ENCODE results near the gene GLTP.
A peak's percentile ranks its signal among the peaks of the same experiment; 100 is the strongest.
"Not testable (repeated sequence)": the region's sequence is repeated elsewhere in the genome, so short reads cannot be mapped to it uniquely, and the experiment has no call there.

Gene GLTP

DNA sequence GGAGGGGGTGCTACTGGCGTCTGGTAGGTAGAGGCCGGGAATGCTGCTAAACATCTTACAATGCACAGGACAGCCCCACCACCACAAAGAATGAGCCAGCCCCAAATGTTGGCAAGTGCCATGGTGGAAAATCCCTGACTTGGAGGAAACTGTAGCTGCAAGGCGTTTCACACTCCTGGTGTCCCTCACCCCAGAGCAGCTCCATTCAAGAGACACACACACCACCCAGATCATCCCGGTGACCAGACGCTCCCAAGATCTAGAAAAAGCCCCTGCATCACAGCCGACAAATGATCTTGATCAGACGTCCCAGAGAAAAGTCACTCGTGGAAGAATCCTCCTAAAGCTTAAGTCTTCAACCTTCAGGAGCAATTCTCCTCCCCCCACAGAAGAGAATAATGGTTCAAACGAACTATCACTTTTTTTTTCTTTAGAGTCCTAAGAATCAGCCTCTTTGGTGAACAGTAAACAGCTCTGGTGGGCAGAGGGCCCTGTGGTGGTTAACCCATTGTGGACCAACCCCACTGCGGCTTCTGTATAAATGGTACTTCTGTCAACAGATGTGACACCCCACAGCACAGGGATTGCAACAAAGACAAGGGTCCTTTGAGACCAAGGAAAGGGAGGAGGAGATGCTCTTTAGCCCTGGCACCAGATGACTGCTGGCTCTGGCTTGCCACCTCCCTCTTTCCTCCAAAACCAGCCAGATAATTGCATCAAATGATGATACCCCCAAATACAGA lies 2.7 kb downstream of the GLTP start:
- no peak for DNase-seq (ENCODE audit: low read depth)

DNA sequence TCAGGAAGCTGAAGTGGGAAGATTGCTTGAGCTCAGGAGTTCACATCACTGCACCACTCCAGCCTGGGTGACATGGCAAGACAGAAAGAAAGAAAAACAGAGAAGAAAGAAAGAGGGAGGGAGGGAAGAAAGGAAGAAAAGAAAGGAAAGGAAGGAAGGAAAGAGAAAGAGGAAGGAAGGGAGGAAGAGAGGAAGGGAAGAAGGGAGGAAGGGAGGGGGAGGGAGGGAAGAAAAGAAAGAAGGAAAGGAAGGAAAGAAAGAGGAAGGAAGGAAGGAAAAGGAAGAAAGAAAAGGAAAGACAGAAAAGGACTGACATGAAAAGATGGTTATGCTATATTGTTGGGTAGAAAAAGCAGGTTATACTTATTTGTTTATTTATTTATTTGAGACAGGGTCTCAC lies 3.9 kb downstream of the GLTP start:
- DNase-seq (ENCODE audit: low read depth): no peak

DNA sequence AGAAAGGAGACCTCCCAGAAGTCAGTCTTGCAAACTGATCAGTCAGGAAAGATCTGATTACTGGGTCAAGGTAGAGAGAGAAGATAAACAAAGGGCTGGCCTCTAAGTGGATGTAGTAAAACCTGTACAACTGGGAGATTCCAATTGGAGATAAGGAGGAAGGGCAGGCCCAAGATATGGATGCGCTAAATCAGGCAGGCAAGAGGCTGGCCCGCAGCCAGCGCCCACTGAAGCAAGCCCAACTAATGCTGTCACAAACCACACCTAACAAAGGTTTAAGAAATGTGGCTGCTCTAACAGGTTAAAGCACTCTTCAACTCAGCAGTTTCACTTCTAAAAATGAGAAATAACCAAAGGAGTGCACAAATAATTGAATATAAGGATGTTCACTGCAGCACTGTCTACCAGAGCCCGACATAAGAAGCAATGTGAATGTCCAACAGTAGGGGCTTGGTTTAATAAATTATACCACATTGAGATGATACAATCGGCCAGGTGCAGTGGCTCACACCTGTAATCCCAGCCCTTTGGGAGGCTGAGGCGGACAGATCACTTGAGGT lies 4.7 kb downstream of the GLTP start:
- no peak for DNase-seq (ENCODE audit: low read depth)

DNA sequence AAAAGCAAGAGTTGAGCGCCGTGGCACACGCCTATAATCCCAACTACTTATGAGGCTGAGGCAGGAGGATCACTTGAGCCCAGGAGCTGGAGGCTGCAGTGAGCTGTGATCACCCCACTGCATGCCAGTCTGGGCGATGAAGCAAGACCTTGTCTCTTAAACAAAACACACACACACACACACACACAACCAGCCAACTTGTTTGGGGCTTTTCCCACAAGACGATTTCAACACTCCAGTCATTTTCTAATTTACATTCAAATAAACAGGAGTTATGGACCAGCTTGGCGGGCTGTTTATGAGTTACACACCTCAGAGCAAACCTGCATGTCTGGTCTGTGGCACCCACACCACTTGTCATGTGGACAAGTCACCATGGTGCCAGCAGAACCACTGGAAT lies 6.7 kb downstream of the GLTP start:
- no peak for DNase-seq (ENCODE audit: low read depth)

DNA sequence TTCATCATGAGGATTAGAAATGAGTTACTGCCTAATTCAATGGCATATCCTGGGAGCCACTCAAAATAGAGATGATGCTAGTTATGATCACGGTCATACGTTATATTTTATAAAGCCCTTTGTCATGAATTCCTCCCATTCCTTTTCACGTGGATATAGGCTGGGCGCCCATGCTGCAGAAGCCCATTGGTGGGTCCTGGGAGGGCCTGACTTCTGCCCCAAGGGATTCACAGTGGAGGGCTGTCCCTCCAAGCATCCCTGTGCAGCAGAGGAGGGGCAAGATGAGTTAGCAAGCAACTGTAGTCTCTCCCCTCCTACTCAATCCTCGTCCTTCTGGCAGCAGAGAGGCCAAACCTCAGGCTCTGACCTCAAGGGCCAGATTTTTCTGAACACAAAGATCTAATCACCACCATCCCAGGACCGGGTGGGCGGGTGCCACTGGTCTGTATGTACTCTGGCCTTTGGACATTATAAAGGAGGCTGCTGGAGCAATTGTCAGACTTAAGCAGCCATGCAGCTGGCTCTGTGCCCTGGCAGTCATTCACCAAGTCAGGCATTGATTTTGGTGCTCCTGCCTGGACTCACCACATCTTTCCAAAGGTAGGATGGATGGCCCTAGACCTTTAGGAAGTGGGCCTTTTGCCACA lies 8.6 kb downstream of the GLTP start:
- DNase-seq (ENCODE audit: low read depth): no peak

DNA sequence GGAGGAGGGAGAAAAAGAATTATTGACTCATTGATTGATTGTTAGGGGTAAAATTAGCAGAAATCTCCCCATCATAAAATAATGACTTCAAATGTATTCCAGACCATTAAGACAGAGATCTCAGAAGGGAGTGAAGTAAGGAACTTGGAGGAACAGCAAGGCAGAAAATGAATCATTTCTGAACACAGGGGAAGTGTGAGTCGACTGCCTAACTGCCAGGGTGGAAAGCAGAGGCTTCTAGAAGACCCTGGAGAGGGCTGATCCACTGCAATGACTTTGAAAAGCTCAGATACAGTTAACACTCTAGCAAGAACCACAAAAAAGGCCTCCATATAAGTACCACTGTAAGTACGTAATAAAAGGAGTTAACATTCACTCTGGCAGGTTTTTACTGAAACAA lies 9.7 kb downstream of the GLTP start:
- DNase-seq (ENCODE audit: low read depth): no peak

DNA sequence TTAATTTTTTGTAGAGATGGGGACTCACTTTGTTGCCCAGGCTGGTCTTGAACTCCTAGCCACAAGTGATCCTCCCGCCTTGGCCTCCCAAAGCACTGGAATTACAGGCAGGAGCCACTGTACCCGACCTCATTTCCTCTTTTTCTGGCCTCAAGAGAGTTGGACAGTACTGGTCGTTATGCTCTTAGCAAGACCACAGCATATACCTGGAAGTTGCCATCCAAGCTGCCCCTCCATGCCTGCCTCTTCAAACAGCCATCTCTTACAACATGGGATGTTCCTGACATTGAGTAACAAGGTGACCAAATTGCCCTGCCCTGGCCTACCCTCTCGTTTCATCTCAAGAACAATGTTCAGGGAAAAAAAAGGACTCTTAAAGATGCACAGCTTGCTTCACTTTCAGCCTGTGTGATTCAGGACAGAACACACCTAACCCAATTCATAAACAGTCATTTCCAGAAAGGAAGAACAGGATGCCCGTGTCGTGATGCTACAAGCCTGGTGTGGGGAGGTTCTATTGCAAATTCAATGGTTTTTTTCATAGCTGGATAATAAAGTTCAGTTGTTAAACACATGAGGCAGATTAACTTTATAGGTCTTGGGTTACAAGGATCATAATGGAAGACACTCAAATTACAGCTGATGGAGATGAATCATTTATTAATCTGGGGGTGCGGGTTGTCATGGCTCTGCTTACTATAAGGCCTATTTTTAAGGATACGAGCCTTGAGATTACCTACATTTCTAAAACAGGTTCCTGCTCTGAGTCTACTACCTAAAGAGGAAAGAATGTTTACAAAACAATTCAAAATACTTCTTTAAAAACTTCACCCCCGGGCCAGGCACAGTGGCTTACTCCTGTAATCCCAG lies 11.9 kb downstream of the GLTP start:
- DNase-seq (ENCODE audit: low read depth): no peak

DNA sequence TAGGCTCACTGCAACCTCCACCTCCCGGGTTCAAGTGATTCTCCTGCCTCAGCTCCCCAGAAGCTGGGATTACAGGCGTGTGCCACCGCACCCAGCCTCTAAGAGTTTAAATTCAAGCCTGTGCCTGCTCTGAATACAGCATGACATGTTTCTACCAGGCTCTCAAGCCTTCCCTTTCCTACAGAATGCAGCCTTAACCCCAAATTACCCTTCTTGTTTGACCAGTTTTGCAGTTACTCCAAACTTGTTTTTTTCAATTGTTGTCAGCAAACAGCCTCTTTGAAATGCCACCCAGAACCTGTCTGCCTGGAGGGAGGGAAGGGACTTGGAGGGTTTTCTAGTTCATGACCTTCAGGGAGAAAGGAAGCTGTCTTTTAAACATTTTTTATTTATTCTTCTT lies 15.4 kb downstream of the GLTP start:
- no peak for DNase-seq (ENCODE audit: low read depth)

DNA sequence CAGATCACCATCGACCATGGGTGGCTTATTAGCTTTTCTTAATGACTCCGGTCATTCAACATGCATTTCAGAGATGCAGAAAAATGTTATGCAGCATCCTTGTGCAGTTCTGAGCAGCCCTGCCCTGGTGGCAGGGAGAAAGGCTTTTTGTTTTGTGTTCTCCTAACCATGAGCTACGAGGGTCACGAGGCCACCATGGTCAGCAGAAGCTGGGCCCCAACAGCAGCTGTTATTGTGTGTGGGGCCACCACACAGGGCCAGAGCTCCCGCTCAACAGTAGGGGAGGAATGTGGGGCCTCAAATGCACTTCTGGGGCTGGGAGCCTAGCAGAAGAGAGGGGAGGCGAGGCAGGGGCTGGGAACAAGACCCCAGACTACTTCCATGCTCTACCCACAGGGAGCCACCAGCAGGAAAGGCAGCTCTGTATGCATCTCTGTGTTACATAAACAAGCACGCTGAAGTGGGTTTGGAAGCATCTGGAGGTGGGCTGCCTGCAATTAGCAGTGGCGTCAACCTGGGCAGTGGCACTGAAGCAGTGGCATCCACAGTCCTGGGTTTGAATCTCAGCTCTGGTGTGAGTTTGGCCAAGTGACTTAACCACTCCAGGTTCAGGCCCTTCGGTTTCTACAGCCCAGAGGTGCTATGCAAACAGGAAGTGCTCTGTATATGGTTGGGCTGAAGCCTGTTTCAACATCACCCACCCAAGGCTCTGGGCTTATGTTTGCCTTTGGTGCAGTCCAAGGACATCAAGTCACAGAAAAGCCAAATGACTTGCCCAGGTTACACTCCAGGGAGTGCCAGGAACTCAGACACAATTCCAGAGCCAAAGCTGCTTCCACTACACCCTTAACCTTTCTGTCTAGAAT lies 16.3 kb downstream of the GLTP start:
- DNase-seq (ENCODE audit: low read depth): no peak

DNA sequence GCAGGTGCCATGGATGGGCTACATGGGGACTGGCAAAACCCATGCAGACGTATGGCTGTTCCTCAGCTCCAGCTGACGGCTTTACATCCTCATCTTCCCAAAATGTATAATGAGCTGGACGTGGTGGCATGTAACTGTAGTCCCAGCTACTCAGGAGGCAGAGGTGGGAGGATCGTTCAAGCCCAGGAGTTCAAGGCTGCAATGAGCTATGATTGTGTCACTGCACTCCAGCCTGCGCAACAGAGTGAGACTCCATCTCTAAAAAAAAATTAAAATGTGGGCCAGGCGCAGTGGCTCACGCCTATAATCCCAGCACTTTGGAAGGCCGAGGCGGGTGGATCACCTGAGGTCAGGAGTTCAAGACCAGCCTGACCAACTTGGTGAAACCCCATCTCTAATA lies 17.9 kb downstream of the GLTP start:
- not testable (repeated sequence) for DNase-seq (ENCODE audit: low read depth)

DNA sequence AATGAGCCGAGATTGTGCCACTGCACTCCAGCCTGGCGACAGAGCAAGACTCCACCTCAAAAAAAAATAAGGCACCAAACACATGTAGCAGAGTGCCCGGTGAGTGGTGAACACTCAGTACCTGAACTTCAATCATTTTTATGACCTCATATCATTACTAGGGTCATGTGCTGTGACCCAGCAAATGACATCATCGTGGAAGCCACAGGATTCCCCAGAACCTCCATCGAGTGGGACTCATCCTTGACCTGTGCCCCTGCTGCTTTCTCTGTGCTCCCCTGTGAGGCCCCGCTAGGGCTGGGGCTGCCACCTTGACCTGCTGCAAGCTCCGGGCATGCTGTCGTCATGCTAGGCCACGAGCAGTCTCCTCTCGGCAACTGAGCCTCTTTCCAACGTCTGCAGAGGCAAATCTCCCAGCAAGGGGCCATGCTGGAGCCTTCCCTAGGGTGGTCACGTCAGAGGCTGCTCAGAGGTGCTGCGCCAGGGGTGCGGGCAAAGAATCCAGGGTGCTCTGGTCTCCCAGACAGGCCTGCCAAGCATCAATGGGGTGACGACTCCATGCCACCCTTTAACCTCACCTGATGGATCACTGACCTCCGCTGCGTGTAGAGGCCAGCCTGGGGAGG lies 18.5 kb downstream of the GLTP start:
- DNase-seq (ENCODE audit: low read depth): no peak

DNA sequence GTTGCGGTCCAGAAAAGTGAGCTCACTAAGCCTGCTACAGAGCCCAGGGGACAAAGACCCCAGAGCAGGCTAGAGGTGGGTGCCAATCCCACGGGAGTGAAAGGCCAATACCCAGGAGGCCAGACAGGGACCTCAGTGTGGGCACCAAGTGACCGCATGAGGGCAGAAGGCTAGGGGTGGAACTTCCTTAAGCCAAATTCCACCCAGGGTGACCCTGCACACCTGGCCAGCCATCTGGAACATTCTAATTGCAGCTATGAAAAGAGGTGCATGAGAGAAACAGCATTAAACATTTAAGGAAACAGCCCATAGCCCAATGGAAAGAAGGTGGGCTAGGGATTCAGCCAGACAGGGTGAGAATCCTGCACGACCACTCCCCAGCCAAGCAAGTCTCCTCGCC lies 19.4 kb downstream of the GLTP start:
- no peak for DNase-seq (ENCODE audit: low read depth)

DNA sequence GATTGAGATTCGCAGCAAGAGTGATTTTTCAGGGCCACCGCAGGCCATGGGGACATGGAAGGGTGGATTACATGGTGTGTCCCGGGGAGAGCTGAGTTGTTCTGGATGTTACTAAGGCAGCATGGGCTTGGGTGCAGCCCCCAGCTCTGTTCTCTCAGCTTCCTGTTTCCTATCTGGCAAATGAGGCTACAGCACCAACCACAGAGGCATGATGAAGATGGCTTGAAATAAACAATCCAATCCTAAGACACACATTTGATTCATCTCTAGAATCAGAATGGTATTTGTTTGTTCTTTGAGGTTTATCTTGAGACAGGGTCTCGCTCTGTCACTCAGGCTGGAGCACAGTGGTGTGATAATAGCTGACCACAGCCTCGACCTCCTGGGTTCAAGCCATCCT lies 21.6 kb downstream of the GLTP start:
- DNase-seq (ENCODE audit: low read depth): no peak

DNA sequence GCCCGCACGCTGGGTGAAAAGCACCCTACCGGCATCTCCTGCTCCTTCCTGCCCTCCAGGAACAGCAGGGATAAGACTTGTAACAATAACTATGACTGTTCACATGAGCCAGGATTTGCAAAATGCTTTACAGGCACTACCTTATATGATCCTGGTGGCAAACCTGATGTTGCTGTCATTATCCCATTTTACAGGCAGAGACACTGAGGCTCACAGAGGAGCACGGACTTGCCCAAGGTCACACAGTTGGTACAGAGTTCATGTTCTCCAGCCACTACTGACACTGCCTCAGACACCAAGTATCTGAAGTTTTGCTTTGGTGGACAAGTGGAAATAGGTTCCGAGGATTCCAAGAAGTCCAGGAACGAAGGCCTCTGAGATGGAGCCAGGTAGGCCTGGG lies 22.6 kb downstream of the GLTP start:
- no peak for DNase-seq (ENCODE audit: low read depth)

DNA sequence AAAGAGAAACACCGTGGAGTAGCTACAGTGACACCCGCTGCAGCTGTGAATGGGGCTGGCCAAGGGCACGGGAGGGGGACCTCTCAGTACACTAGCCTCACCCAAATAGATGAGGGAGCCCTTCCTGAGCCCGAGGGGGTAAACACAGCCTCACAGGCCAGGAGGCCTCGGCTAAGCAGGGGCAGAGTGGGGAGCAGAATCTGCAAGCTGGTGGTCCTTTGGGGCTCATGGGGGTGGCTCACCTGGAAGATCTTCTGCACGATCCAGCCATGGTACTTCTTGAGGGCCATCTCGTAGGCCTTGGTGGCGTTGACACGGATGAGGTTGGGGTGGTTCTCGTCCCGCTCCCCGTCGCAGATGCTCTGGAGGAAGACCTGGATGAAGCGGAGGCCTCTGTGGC lies 25.0 kb downstream of the GLTP start:
- no peak for DNase-seq (ENCODE audit: low read depth)

DNA sequence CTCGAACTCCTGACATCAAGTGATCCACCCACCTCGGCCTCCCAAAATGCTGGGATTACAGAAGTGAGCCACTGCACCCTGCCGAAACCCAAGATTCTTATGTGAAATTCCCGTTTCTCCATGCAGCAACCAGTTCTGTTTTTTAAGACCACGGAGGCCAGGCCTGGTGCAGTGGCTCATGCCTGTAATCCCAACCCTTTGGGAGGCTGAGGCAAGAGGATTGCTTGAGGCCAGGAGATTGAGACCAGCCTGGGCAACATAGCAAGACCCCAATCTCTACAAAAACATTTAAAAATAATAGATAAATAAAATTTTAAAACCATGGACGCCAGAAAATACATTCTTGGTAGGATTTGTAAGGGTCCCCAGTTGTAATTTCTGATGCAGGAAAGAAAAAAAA lies 29.8 kb downstream of the GLTP start:
- DNase-seq (ENCODE audit: low read depth): not testable (repeated sequence)

DNA sequence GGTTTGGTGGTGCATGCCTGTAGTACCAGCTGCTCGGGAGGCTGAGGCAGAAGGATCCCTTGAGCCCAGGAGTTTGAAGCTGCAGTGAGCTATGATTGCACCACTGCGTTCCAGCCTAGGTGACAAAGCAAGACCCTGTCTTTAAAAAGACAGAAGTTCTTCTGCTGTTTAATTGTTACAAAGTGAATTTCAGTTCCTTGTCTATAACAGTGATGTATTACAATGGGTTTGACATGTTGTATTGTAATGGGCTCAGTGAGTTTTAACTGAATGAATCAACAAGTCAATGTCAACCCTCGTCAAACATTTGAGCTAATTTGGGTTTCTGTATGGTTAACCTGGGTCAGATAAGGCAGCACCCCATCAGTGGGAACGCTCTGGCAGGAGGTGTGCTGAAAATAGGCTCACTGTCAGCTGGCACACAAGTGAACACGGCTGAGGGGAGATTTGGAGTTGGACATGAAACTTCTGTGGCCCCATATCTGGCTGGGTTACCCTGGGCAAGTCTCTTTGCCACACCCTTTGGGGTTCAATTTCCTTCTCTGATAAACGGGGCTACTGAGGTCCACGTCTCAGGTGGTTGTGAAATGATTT lies 33.1 kb downstream of the GLTP start:
- no peak for DNase-seq (ENCODE audit: low read depth)

DNA sequence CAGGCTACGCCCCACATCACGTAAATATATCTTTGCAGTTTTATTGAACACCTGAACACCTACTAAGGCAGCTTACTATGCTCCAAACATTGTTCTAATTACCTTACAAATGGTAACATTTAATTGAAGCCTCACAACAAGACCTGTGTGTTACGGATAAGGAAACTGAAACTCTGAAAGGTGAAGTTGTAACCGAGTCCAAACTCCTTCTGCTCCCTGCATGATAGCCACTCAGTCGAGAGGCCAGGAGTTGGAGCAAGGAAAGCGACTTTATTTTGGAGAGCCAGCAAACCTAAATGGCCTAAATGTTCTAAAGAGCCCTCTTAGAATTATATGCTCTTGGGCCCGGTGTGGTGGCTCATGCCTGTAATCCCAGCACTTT lies 34.5 kb downstream of the GLTP start:
- DNase-seq (ENCODE audit: low read depth): no peak

DNA sequence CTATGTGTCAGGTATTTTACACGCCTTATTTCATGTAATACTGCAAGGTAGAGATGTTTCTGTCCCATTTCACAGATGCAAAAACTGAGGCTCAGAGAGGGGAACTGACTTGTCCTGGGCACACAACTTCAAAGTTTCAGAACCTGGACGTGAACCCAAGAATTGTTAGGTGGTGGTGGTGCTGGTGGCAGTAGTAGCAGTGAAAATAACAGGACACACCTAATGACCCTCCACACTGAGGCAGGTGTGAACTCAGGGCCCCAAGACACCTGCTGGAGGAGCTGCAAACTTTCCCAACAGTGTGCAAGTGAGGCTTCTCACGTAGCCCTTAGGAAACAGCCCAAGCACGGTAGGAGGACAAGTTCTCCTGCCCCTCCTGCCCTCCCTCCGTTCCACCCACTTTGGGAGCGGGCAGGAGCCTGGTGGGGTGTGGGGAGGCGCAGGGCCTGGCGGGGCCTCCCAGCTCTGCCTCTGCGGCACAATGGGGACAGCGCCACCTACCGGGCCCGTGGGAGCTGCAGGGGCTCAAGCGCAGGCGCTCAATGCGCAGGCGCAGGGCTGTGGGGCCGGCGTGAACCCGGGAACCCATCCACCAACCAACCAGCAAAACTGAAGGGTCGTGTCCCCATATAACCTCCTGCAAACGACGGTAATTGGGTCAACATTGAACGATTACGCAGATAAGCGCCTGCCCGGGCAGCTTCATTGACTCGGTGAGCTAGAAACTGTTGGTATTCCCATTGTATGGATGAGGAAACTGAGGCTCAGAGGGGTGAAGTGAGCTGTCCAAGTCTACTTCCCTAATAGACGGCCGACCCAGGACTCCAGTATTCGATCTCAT lies 35.1 kb downstream of the GLTP start:
- peak; percentile 68 for DNase-seq (ENCODE audit: low read depth)

DNA sequence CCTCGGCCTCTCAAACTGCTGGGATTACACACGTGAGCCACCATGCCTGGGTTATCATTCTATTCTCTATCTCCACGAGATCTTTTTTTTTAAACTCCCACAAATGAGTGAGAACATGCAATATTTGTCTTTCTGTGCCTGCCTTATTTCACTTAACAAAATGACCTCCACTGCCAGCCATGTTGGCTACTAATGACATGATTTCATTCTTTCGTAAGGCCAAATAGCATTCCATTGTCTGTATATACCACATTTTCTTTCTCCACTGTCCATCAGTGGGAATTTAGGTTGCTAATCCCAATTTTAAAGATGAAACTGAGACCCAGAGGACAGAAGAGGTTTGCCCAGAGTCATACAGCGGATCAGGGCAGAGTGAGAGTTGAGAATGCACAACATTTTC lies 36.2 kb downstream of the GLTP start:
- no peak for DNase-seq (ENCODE audit: low read depth)
